Adrenal gland (tissue), 12 donors: ENCODE results near the gene ING5. TPM values are rescaled to one million over a fixed set of nuclear protein-coding genes. Genes with fewer than 3 reads are reported as not detected.

ENCODE experiments used
- DNase-seq, 7 donors: peaks; one replicate each; pipeline ENCODE4 v3.0.0-alpha.2; 2019 to 2020
- H3K27ac ChIP-seq, 5 donors: fragments of 200-600 bp; sonication (generic) in 4 of 5; 1 replicate in 3 of 5; 2 replicates in 2 of 5; pipeline versions ENCODE4 v1.5.1 to v1.8.0; 2016 to 2020; ENCODE audit warnings: mild to moderate bottlenecking in 1 of 5
- H3K27me3 ChIP-seq: fragments of 200-600 bp; 2 replicates; pipeline ENCODE4 v1.8.0; 2021
- H3K36me3 ChIP-seq, 2 donors: fragments of 200-600 bp; replicated peaks in 1 of 2; 1 replicate in 1 of 2; 2 replicates in 1 of 2; pipeline versions ENCODE4 v1.5.1 to v1.8.0; 2018 to 2022
- H3K4me1 ChIP-seq, 2 donors: fragments of 200-600 bp; replicated peaks in 1 of 2; 1 replicate in 1 of 2; 2 replicates in 1 of 2; pipeline versions ENCODE4 v1.5.1 to v1.8.0; 2018 to 2021
- H3K4me3 ChIP-seq, 4 donors: fragments of 200-600 bp; sonication (generic) in 3 of 4; one replicate each; pipeline ENCODE4 v1.5.1; 2016 to 2018
- H3K9me3 ChIP-seq, 3 donors: fragments of 200-600 bp; sonication (generic) in 1 of 3; replicated peaks in 1 of 3; 1 replicate in 2 of 3; 2 replicates in 1 of 3; pipeline versions ENCODE4 v1.5.1 to v1.8.0; 2016 to 2021
- CTCF ChIP-seq, 6 experiments: fragments of 450-650 bp in 4 of 6; fragments of 200-600 bp in 2 of 6; sonication (generic) in 1 of 6; IDR thresholded peaks; 1 replicate in 5 of 6; 2 replicates in 1 of 6; pipeline versions ENCODE4 v1.5.1 to v1.8.0; 2016 to 2021; ENCODE audit warnings: antibody characterized with exemption in 6 of 6, mild to moderate bottlenecking in 2 of 6, moderate library complexity in 1 of 6
- POLR2A ChIP-seq, 2 donors: fragments of 450-650 bp; IDR thresholded peaks; one replicate each; pipeline ENCODE4 v1.6.1; 2017; ENCODE audit warnings: antibody characterized with exemption in 2 of 2, mild to moderate bottlenecking in 2 of 2, moderate library complexity in 1 of 2
- WGBS, 4 donors: extraction: QIAGEN DNeasy Blood & Tissue Kit in 2 of 4; methylation state at CpG; one replicate each; pipeline versions ENCODE4 v1.1.5 to v1.1.7; 2013 to 2017; 5-methylcytosine and 5-hydroxymethylcytosine counted together
- intact Hi-C, 2 donors: fragments of 100-400 bp; cut with DNase I; formaldehyde crosslinking; loops; one replicate each; pipeline versions ENCODE4 v1.14.1 to v1.15.0; 2022 to 2023
- polyA plus RNA-seq, 3 donors: library from polyadenylated mRNA; stranded (reverse); fragments of 200-250 nt in 2 of 3; fragments of 350-450 nt in 1 of 3; fragmentation: Illumina TruSeq in 1 of 3; extraction: RNeasy Lipid Tissue Mini Kit (QIAGEN cat#74804) in 1 of 3; gene quantifications; one replicate each; pipeline ENCODE4 v1.2.3, GENCODE V29; 2013 to 2014
- total RNA-seq, 9 donors: library from RNA; depleted of rRNA in 4 of 9; stranded (reverse); fragments of >200 nt in 4 of 9; fragments of 120-200 nt in 1 of 9; fragmentation: NEBNext Ultra II Directional in 1 of 9; extraction: Animal tissue kit (Norgen Biotek cat#: 25700) in 1 of 9; gene quantifications; one replicate each; pipeline versions ENCODE4 v1.1.0 to v1.2.4, GENCODE V29; 2013 to 2023
- donor health status: healthy with polysubstance abuse.
- donor health status: Bipolar disorder and iron deficiency.
- donor health status: DM: yes; HTN: yes; CAD: no.
- donor health status: DM: no; HTN: no; CAD: no.
- donor health status: DM: no; HTN: no; CAD: no.
- donor health status: DM: yes; HTN: yes; CAD: no.

The ING5 gene
- total and polyA plus RNA-seq, 12 donors, result 13.3 to 83.1 (median 31.7) TPM

- H3K4me3 ChIP-seq, result no peak overlapping the region
- H3K36me3 ChIP-seq, result peaks cover 0 to 37% of the 10 kb centered on the region in 2 donors
- H3K4me1 ChIP-seq, result no peaks in the 10 kb centered on the region
- 86 to 94% (median 92%) methylated on average over 6 to 16 of the region's 16 CpGs for WGBS, 4 donors
- TF ChIP-seq CTCF (IDR thresholded peaks at IDR 0.05) (no peak), POLR2A (IDR thresholded peaks at IDR 0.05) (no peak)
- H3K9me3 ChIP-seq, result no peaks in the 10 kb centered on the region
- no peak overlapping the region for H3K27ac ChIP-seq
- intact Hi-C loops, result no loop called here
- DNase-seq, result no peak
- H3K27me3 ChIP-seq, result no peaks in the 10 kb centered on the region
Observed at GRCh38 chr2:241719093-241719492, 17.3 kb downstream of the ING5 start.

GRCh38 chr2:241720099-241720498, 18.3 kb downstream of the ING5 start:
- Histone ChIP-seq H3K27me3 (no peaks in the 10 kb centered on the region), H3K4me3 (no peak overlapping the region), H3K9me3 (no peaks in the 10 kb centered on the region), H3K4me1 (no peaks in the 10 kb centered on the region), H3K36me3 (peaks cover 0 to 37% of the 10 kb centered on the region in 2 donors), H3K27ac (no peak overlapping the region)
- no peak for TF ChIP-seq CTCF (IDR thresholded peaks at IDR 0.05)
- no peak for TF ChIP-seq POLR2A (IDR thresholded peaks at IDR 0.05)
- intact Hi-C loops, result loop anchor here in 1 of 2 donors (10.0 kb wide), 1 partner anchor 155 kb away; no protein-coding TSS in a partner anchor
- 90 to 96% (median 95%) methylated on average over 2 to 19 of the region's 19 CpGs for WGBS, 4 donors
- no peak for DNase-seq

- H3K4me1 ChIP-seq, result no peaks in the 10 kb centered on the region
- H3K36me3 ChIP-seq, result peaks cover 0 to 37% of the 10 kb centered on the region in 2 donors
- no peak overlapping the region for H3K27ac ChIP-seq
- intact Hi-C loops, result loop anchor here in 1 of 2 donors (10.0 kb wide), 1 partner anchor 154 kb away; no protein-coding TSS in a partner anchor
- no peaks in the 10 kb centered on the region for H3K27me3 ChIP-seq
- H3K9me3 ChIP-seq, result no peaks in the 10 kb centered on the region
- H3K4me3 ChIP-seq, result no peak overlapping the region
- TF ChIP-seq CTCF (IDR thresholded peaks at IDR 0.05), result no peak
- 92 to 97% (median 95%) methylated on average over 11 to 15 of the region's 15 CpGs for WGBS, 4 donors
- no peak for DNase-seq
Observed at GRCh38 chr2:241720560-241720959, 18.7 kb downstream of the ING5 start.

GRCh38 chr2:241721852-241722251, 20.0 kb downstream of the ING5 start:
- Histone ChIP-seq H3K27ac (no peak overlapping the region), H3K9me3 (no peaks in the 10 kb centered on the region), H3K4me3 (no peak overlapping the region), H3K36me3 (peaks cover 0 to 35% of the 10 kb centered on the region in 2 donors), H3K4me1 (no peaks in the 10 kb centered on the region), H3K27me3 (no peaks in the 10 kb centered on the region)
- WGBS, 4 donors, result 89 to 95% (median 90%) methylated on average over 7 to 12 of the region's 12 CpGs
- intact Hi-C loops, result loop anchor here in 1 of 2 donors (10.0 kb wide), 1 partner anchor 153 kb away; no protein-coding TSS in a partner anchor
- TF ChIP-seq CTCF (IDR thresholded peaks at IDR 0.05), result no peak
- TF ChIP-seq POLR2A (IDR thresholded peaks at IDR 0.05), result no peak
- DNase-seq, result no peak
